ENCODE measurements around the gene ACBD4.

The ACBD4 gene

GRCh38 chr17:45114117-45114932, 21.2 kb upstream of the ACBD4 start:
- TF ChIP-seq CTCF (IDR thresholded peaks at IDR 0.05; ENCODE audit: low read length, missing control alignments) = no peak
- DNase-seq (ENCODE audit: low read depth) = no peak
- no peak overlapping the region for H3K4me3 ChIP-seq (replicated peaks; ENCODE audit: low read depth, low read length)

DNA sequence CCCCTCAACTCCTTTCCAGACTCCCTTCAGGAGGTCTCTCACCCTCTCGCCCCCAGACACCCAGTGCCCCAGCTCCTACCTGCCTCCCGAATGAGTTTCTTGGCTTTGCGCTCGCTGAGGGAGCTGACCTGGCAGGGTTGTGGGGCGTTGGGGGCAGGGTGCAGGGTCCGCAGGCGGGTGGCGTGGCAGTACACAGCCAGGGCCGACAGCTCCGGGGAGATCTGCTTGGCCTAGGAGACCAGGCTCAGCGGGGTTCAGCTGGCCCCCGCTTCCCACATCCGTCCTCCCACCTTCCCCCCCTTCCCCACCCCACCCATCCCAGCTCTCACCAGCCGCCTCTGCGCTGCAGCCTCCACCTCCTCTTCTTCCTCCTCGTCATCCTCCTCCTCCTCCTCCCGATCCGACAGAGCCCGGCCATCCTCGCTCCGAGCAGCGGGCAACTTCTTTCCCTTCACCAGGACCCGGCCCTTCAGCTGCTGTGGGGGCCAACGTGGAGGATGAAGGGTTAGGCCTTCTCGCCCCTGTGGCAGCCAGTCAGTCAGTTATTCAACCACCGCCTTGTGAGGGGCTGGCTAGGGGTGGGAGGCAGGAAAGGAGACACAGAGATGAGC, 20.4 kb upstream of the ACBD4 start:
- no peak overlapping the region for H3K4me3 ChIP-seq (replicated peaks; ENCODE audit: low read depth, low read length)
- DNase-seq (ENCODE audit: low read depth) = no peak
- no peak for TF ChIP-seq CTCF (IDR thresholded peaks at IDR 0.05; ENCODE audit: low read length, missing control alignments)

GRCh38 chr17:45115871-45116270, 19.6 kb upstream of the ACBD4 start:
- no peak overlapping the region for H3K4me3 ChIP-seq (replicated peaks; ENCODE audit: low read depth, low read length)
- no peak for DNase-seq (ENCODE audit: low read depth)
- no peak for TF ChIP-seq CTCF (IDR thresholded peaks at IDR 0.05; ENCODE audit: low read length, missing control alignments)

- no peak overlapping the region for H3K4me3 ChIP-seq (replicated peaks; ENCODE audit: low read depth, low read length)
- no peak for DNase-seq (ENCODE audit: low read depth)
- TF ChIP-seq CTCF (IDR thresholded peaks at IDR 0.05; ENCODE audit: low read length, missing control alignments) = no peak
Observed at GRCh38 chr17:45116434-45117016, 19.0 kb upstream of the ACBD4 start.

DNA sequence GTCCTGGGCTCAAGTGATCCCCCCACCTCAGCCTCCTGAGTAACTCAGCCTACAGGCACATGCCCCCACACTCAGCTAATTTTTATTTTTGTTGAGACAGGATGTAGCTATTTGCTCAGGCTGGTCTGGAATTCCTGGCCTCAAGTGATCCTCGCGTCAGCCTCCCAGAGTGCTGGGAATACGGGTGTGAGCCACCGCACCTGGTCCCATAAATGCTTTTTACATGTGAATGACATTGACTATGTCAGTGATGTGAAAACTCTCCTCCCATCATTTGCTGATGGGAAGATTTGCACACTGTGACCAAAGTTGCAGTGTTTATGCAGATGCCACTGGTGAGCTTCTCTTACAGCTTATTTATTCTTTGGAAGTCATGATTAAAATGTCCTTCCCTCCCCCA, 18.2 kb upstream of the ACBD4 start:
- no peak for DNase-seq (ENCODE audit: low read depth)
- no peak overlapping the region for H3K4me3 ChIP-seq (replicated peaks; ENCODE audit: low read depth, low read length)
- TF ChIP-seq CTCF (IDR thresholded peaks at IDR 0.05; ENCODE audit: low read length, missing control alignments) = no peak

GRCh38 chr17:45117848-45118646, 17.4 kb upstream of the ACBD4 start:
- DNase-seq (ENCODE audit: low read depth) = no peak
- no peak for TF ChIP-seq CTCF (IDR thresholded peaks at IDR 0.05; ENCODE audit: low read length, missing control alignments)
- H3K4me3 ChIP-seq (replicated peaks; ENCODE audit: low read depth, low read length) = no peak overlapping the region

Measured in fibroblast of pulmonary artery (primary cell).